Measurements from ENCODE around the gene GLB1L2.

The GLB1L2 gene

DNA sequence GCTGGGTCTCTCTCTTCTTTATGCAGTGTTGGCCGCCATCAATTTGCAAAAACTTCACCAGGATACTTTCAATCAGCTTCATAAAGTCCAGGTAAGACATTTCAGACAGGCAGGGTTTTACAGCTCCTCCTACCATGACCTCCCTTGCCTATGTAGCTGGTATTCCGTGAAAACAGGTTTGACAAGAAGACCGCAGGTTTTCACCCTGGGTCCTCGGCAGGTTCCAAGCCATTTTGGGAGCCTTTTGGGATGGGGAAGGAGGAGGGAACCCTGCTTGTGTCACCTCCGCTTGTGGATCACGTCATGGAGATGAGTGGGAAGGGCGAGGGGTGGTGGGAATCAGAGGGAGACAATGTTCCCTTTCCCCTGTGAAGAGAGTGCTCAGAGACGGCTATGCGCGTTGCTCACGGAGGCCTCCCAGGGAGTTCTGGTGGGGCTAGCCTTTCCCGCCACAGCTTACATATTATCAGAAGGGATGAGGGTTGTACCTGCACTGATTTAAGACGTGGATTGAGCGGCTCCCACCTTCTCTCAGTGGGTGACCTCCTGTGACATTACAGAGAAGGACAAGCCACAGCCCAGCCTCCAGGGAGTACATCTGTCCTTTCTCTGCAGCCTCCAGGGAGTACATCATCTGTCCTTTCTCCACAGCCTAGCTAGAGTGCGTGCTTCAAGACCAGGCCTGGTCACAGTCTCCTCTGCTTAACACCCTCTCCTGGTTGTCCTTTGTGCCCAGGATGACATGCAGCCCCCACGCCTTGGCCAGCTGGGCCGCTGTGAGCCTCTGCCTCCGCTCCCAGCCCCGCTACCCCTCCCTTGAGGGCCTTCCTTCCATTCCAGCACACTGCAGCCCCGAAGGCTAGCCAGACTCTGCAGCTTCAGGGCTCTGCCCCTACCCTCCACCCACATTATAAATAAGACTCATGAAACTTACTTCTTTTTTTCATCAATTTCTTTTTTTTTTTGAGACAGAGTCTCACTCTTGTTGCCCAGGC, 38.4 kb upstream of the GLB1L2 start:
- no peak overlapping the region for H3K4me3 ChIP-seq (ENCODE audit: low read depth in 1 of 2, low read length in 1 of 2)
- no peaks in the 10 kb centered on the region for H3K4me1 ChIP-seq (ENCODE audit: control insufficient read depth in 1 of 2, insufficient read depth in 1 of 2, low read depth in 1 of 2, low read length in 1 of 2)
- H3K9me3 ChIP-seq: no peaks in the 10 kb centered on the region
- TF ChIP-seq, protein P1, sequence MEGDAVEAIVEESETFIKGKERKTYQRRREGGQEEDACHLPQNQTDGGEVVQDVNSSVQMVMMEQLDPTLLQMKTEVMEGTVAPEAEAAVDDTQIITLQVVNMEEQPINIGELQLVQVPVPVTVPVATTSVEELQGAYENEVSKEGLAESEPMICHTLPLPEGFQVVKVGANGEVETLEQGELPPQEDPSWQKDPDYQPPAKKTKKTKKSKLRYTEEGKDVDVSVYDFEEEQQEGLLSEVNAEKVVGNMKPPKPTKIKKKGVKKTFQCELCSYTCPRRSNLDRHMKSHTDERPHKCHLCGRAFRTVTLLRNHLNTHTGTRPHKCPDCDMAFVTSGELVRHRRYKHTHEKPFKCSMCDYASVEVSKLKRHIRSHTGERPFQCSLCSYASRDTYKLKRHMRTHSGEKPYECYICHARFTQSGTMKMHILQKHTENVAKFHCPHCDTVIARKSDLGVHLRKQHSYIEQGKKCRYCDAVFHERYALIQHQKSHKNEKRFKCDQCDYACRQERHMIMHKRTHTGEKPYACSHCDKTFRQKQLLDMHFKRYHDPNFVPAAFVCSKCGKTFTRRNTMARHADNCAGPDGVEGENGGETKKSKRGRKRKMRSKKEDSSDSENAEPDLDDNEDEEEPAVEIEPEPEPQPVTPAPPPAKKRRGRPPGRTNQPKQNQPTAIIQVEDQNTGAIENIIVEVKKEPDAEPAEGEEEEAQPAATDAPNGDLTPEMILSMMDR (IDR thresholded peaks at IDR 0.05): no peak
- H3K36me3 ChIP-seq: no peaks in the 10 kb centered on the region
- H3K27me3 ChIP-seq: peaks cover 50% of the 10 kb centered on the region
- no peak overlapping the region for H3K27ac ChIP-seq

DNA sequence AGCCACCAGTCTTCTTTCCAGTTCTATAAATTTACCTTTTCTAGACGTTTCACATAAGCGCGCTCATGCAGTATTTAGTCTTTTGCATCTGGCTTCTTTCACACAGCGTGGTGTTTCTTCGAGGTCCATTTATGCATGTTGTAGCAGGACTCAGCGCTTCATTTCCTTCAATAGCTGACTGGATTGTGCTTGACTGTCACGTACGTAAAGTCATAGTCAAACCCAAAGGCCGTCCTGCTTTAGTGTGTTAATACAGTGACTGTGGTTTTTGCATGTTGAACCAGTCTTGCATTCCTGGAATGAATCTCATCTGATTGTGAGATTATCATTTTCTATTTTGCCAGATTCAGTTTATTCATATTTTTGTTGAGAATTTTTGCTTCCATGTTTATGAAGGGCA, 37.1 kb upstream of the GLB1L2 start:
- H3K9me3 ChIP-seq: no peaks in the 10 kb centered on the region
- H3K27me3 ChIP-seq: peaks cover 50% of the 10 kb centered on the region
- H3K36me3 ChIP-seq: no peaks in the 10 kb centered on the region
- no peaks in the 10 kb centered on the region for H3K4me1 ChIP-seq (ENCODE audit: control insufficient read depth in 1 of 2, insufficient read depth in 1 of 2, low read depth in 1 of 2, low read length in 1 of 2)
- no peak overlapping the region for H3K27ac ChIP-seq
- H3K4me3 ChIP-seq (ENCODE audit: low read depth in 1 of 2, low read length in 1 of 2): no peak overlapping the region
- TF ChIP-seq, protein P1 (IDR thresholded peaks at IDR 0.05): no peak

DNA sequence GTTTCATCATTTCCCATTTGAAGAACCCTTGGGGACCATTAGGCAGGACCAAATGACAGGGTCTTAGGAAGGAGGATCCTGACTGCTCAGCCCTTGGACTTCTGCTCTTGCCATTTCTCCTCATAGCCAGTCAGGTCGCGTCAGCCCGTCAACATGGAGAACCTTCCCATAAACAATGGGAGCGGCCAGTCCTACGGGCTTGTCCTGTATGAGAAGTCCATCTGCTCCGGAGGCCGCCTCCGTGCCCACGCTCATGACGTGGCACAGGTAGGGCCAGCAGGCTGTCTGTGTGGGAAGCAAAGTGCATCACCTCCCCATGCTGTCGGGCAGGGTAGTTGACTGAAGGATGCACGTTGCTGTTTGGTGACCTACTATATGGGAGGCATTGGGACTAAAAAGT, 19.6 kb upstream of the GLB1L2 start:
- H3K9me3 ChIP-seq: peaks cover 4% of the 10 kb centered on the region
- TF ChIP-seq, protein P1 (IDR thresholded peaks at IDR 0.05): no peak
- peaks cover 34% of the 10 kb centered on the region for H3K27me3 ChIP-seq
- no peak overlapping the region for H3K4me3 ChIP-seq (ENCODE audit: low read depth in 1 of 2, low read length in 1 of 2)
- no peaks in the 10 kb centered on the region for H3K4me1 ChIP-seq (ENCODE audit: control insufficient read depth in 1 of 2, insufficient read depth in 1 of 2, low read depth in 1 of 2, low read length in 1 of 2)
- no peaks in the 10 kb centered on the region for H3K36me3 ChIP-seq
- H3K27ac ChIP-seq: no peak overlapping the region

DNA sequence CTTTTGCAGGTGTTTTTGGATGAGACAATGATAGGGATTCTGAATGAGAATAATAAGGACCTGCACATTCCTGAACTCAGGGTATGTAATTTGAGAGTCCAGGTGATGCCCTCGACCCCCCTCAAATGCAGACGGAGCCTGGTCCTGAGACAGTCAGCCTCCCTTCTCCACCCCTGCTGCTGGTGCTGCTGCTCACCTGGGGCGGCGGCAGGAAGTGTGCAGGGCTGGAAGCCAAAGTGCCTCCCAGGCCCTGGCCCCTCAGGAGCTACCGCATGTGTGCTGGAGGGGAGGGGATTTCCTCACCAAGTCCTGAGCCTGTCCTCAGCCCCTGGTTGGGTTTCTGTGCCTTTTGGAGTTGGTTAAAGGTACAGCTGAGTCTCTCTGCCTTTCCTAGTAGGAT, 19.0 kb upstream of the GLB1L2 start:
- no peak overlapping the region for H3K27ac ChIP-seq
- no peaks in the 10 kb centered on the region for H3K4me1 ChIP-seq (ENCODE audit: control insufficient read depth in 1 of 2, insufficient read depth in 1 of 2, low read depth in 1 of 2, low read length in 1 of 2)
- H3K36me3 ChIP-seq: no peaks in the 10 kb centered on the region
- TF ChIP-seq, protein P1 (IDR thresholded peaks at IDR 0.05): no peak
- peaks cover 32% of the 10 kb centered on the region for H3K27me3 ChIP-seq
- no peak overlapping the region for H3K4me3 ChIP-seq (ENCODE audit: low read depth in 1 of 2, low read length in 1 of 2)
- H3K9me3 ChIP-seq: peaks cover 4% of the 10 kb centered on the region

DNA sequence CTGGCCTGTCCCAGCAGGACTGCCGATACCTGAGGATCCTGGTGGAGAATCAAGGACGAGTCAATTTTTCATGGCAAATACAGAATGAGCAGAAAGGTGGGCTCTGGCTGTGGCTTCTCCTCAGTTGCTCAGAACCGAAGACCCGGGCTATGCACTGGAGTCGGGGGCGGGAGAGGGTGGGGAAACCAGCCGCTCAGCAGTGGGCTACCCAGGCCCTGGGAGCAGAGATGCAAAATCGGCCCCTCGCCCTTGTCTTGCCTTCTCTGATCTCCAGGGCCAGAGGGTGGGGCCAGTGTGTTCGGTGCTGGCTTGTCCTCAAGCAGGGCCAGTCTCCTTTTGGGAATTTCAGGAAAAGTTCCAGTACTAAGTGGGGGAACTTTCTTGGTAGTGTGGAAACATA, 18.4 kb upstream of the GLB1L2 start:
- peaks cover 32% of the 10 kb centered on the region for H3K27me3 ChIP-seq
- no peak overlapping the region for H3K4me3 ChIP-seq (ENCODE audit: low read depth in 1 of 2, low read length in 1 of 2)
- H3K9me3 ChIP-seq: peaks cover 4% of the 10 kb centered on the region
- no peaks in the 10 kb centered on the region for H3K36me3 ChIP-seq
- no peak overlapping the region for H3K27ac ChIP-seq
- H3K4me1 ChIP-seq (ENCODE audit: control insufficient read depth in 1 of 2, insufficient read depth in 1 of 2, low read depth in 1 of 2, low read length in 1 of 2): no peaks in the 10 kb centered on the region
- TF ChIP-seq, protein P1 (IDR thresholded peaks at IDR 0.05): no peak

All from neutrophil (primary cell).